SK-N-SH (cell line): Measurements from ENCODE around the gene CSTPP1. TPM values are rescaled to one million over a fixed set of nuclear protein-coding genes. Genes with fewer than 3 reads are reported as not detected.

Experiments used
- CTCF ChIA-PET: fragments of 300-600, 350-600 bp; formaldehyde crosslinking; extraction: SDS; loops from one replicate; lab custom pipeline; 2021; lab: Yijun Ruan, JAX
- POLR2A ChIA-PET: fragments of 350-600 bp; sonication (Branson Sonifier 250); formaldehyde crosslinking; extraction: SDS; loops from one replicate; lab custom pipeline; 2020; ENCODE audit warnings: antibody characterized with exemption, inconsistent platforms; lab: Yijun Ruan, JAX
- DNase-seq: peaks from one replicate; pipeline ENCODE4 v3.0.0; 2012
- H2AFZ ChIP-seq: fragments of 200-600 bp; sonication (generic); 2 replicates; pipeline ENCODE4 v1.8.1; 2016; ENCODE audit warnings: antibody characterized with exemption, mild to moderate bottlenecking, low read depth
- H3F3A ChIP-seq: fragments of 200-600 bp; sonication (generic); replicated peaks from 2 replicates; pipeline ENCODE3; 2016; ENCODE audit warnings: antibody characterized with exemption, mild to moderate bottlenecking; ENCODE audit not compliant: insufficient read depth
- H3K27ac ChIP-seq, 2 experiments: fragments of 200-500 bp in 1 of 2; fragments of 200-600 bp in 1 of 2; sonication (Bioruptor generic) in 1 of 2; sonication (generic), shearing (Covaris generic) in 1 of 2; 2 replicates each; pipeline versions ENCODE4 v1.5.1 to v1.6.1; 2014 to 2016; ENCODE audit warnings: low read depth in 2 of 2, inconsistent platforms in 1 of 2, low read length in 1 of 2, mild to moderate bottlenecking in 1 of 2, mixed read lengths in 1 of 2
- H3K27me3 ChIP-seq: fragments of 200-600 bp; sonication (generic), shearing (Covaris generic); 2 replicates; pipeline ENCODE4 v1.6.1; 2016; ENCODE audit warnings: mixed run types; ENCODE audit not compliant: insufficient read depth
- H3K36me3 ChIP-seq, 2 experiments: fragments of 200-500 bp in 1 of 2; fragments of 200-600 bp in 1 of 2; sonication (Bioruptor generic) in 1 of 2; sonication (generic) in 1 of 2; replicated peaks in 1 of 2; 2 replicates each; pipeline versions ENCODE3 to v1.5.1; 2014 to 2016; ENCODE audit warnings: low read length in 1 of 2, mild to moderate bottlenecking in 1 of 2; ENCODE audit not compliant: insufficient read depth in 2 of 2, control insufficient read depth in 1 of 2
- H3K4me1 ChIP-seq, 2 experiments: fragments of 200-500 bp in 1 of 2; fragments of 200-600 bp in 1 of 2; sonication (Bioruptor generic) in 1 of 2; sonication (generic), shearing (Covaris generic) in 1 of 2; 2 replicates each; pipeline versions ENCODE4 v1.5.1 to v1.6.1; 2014 to 2016; ENCODE audit warnings: low read depth in 1 of 2, low read length in 1 of 2, mixed run types in 1 of 2; ENCODE audit not compliant: insufficient read depth in 2 of 2, control insufficient read depth in 1 of 2
- H3K4me2 ChIP-seq: fragments of 200-600 bp; sonication (generic), shearing (Covaris generic); 2 replicates; pipeline ENCODE4 v1.6.1; 2017; ENCODE audit warnings: mixed run types
- H3K4me3 ChIP-seq, 2 experiments: fragments of 200-500 bp in 1 of 2; fragments of 200-600 bp in 1 of 2; sonication (Bioruptor generic) in 1 of 2; sonication (generic), shearing (Covaris generic) in 1 of 2; 2 replicates each; pipeline versions ENCODE4 v1.5.1 to v1.8.1; 2014 to 2016; ENCODE audit warnings: low read depth in 2 of 2, inconsistent platforms in 1 of 2, low read length in 1 of 2, mild to moderate bottlenecking in 1 of 2, mixed read lengths in 1 of 2, moderate library complexity in 1 of 2
- H3K79me2 ChIP-seq: fragments of 200-600 bp; sonication (generic); 2 replicates; pipeline ENCODE4 v1.8.1; 2017; ENCODE audit warnings: mild to moderate bottlenecking; ENCODE audit not compliant: insufficient read depth
- H3K9ac ChIP-seq: fragments of 200-600 bp; sonication (generic); 2 replicates; pipeline ENCODE4 v1.6.1; 2017; ENCODE audit warnings: mixed run types
- H3K9me2 ChIP-seq: fragments of 200-600 bp; sonication (generic); 2 replicates; pipeline ENCODE4 v1.6.1; 2017; ENCODE audit warnings: mixed run types
- H3K9me3 ChIP-seq: fragments of 200-600 bp; sonication (generic); 2 replicates; pipeline ENCODE4 v1.6.1; 2017; ENCODE audit warnings: mixed run types, mild to moderate bottlenecking, moderate library complexity
- H4K20me1 ChIP-seq: fragments of 200-600 bp; sonication (generic); 2 replicates; pipeline ENCODE4 v1.6.1; 2017; ENCODE audit warnings: mild to moderate bottlenecking, mixed run types; ENCODE audit not compliant: insufficient read depth
- CHD2 ChIP-seq: fragments of 150-350 bp; IDR thresholded peaks from 2 replicates; pipeline ENCODE4 v1.6.1; 2018; ENCODE audit warnings: low read length; ENCODE audit not compliant: partially characterized antibody
- CTCF ChIP-seq: fragments of 200-600 bp; sonication (generic); IDR thresholded peaks from 2 replicates; pipeline ENCODE4 v1.6.1; 2017; ENCODE audit warnings: antibody characterized with exemption, mild to moderate bottlenecking, moderate library complexity
- EP300 ChIP-seq, 2 experiments: IDR thresholded peaks; 2 replicates each; pipeline versions ENCODE4 v1.4.0 to v1.6.1; 2012; ENCODE audit warnings: borderline replicate concordance in 1 of 2, low read depth in 1 of 2, low read length in 1 of 2
- FOXJ3 ChIP-seq: sonication (generic); formaldehyde crosslinking; IDR thresholded peaks from 2 replicates; pipeline ENCODE4 v1.5.1; 2020; ENCODE audit warnings: mild to moderate bottlenecking, missing genetic modification reagents
- GABPA ChIP-seq: IDR thresholded peaks from 2 replicates; pipeline ENCODE4 v1.4.0; 2012; ENCODE audit warnings: low read depth, mild to moderate bottlenecking
- JUND ChIP-seq: IDR thresholded peaks from 2 replicates; pipeline ENCODE4 v1.4.0; 2012
- MAX ChIP-seq: IDR thresholded peaks from 2 replicates; pipeline ENCODE4 v1.4.0; 2012; ENCODE audit warnings: low read depth
- MXI1 ChIP-seq: IDR thresholded peaks from 2 replicates; pipeline ENCODE4 v1.6.1; 2012; ENCODE audit warnings: mild to moderate bottlenecking, low read depth, low read length, improper control_type of control experiment
- PBX3 ChIP-seq: IDR thresholded peaks from 2 replicates; pipeline ENCODE4; 2012
- RAD21 ChIP-seq: IDR thresholded peaks from 2 replicates; pipeline ENCODE4 v1.6.1; 2012; ENCODE audit warnings: mild to moderate bottlenecking, low read length
- RFX5 ChIP-seq: IDR thresholded peaks from 2 replicates; pipeline ENCODE4 v1.6.1; 2012; ENCODE audit warnings: mild to moderate bottlenecking, improper control_type of control experiment, low read length
- RXRA ChIP-seq: IDR thresholded peaks from 2 replicates; pipeline ENCODE4 v1.4.0; 2012; ENCODE audit warnings: low read depth, mild to moderate bottlenecking, borderline replicate concordance
- SMC3 ChIP-seq: IDR thresholded peaks from 2 replicates; pipeline ENCODE4 v1.6.1; 2012; ENCODE audit warnings: low read depth, low read length, improper control_type of control experiment
- TCF12 ChIP-seq: IDR thresholded peaks from 2 replicates; pipeline ENCODE4 v1.4.0; 2012
- USF1 ChIP-seq: IDR thresholded peaks from 2 replicates; pipeline ENCODE4 v1.4.0; 2012; ENCODE audit warnings: low read depth, borderline replicate concordance
- USF2 ChIP-seq: fragments of 150-350 bp; IDR thresholded peaks from 2 replicates; pipeline ENCODE4 v1.6.1; 2017; ENCODE audit warnings: antibody characterized with exemption, low read length, low read depth, borderline replicate concordance
- ZBTB33 ChIP-seq: IDR thresholded peaks from 2 replicates; pipeline ENCODE4 v1.4.0; 2012; ENCODE audit warnings: low read depth, borderline replicate concordance
- WGBS: methylation state at CpG from one replicate; pipeline ENCODE4 v1.1.6; 2017; ENCODE audit warnings: low lambda C conversion rate; 5-methylcytosine and 5-hydroxymethylcytosine counted together
- polyA plus RNA-seq, 3 experiments: library from polyadenylated mRNA; depleted of rRNA; stranded (reverse); fragments of >200 nt; gene quantifications; 2 replicates each; pipeline ENCODE4 v1.2.3, GENCODE V29; 2012

CSTPP1 gene
- polyA plus RNA-seq, 1 of the 3 experiments (the other 2 are of a cell fraction), result 85.7 TPM

- Histone ChIP-seq H4K20me1 (no peaks in the 10 kb centered on the region), H3F3A (peaks cover 4% of the 10 kb centered on the region), H3K4me3 (no peak overlapping the region), H3K9me2 (no peaks in the 10 kb centered on the region), H3K27ac (peak overlapping the region; percentile 5 to 48; a peak in 3 of 4 replicates), H3K4me2 (no peak overlapping the region), H3K4me1 (peaks cover 6 to 16% of the 10 kb centered on the region in 2 experiments; a peak in 3 of 4 replicates), H3K79me2 (peaks cover under 1% of the 10 kb centered on the region; the same call in 1 of the 2 replicates), H3K9me3 (no peaks in the 10 kb centered on the region), H3K36me3 (no peaks in the 10 kb centered on the region), H3K9ac (no peak overlapping the region), H2AFZ (no peak overlapping the region), H3K27me3 (no peaks in the 10 kb centered on the region)
- DNase-seq, result no peak
- TF ChIP-seq RAD21, result no peak
- no peak for TF ChIP-seq RXRA
- TF ChIP-seq SMC3, result no peak
- no peak for TF ChIP-seq MAX
- no peak for TF ChIP-seq RFX5
- TF ChIP-seq CTCF, result no peak
- TF ChIP-seq FOXJ3 (CRISPR knock-in tag), result no peak
- no peak for TF ChIP-seq EP300 (IDR thresholded peaks at IDR 0.05; ENCODE audit: borderline replicate concordance in 1 of 2, low read depth in 1 of 2, low read length in 1 of 2)
- TF ChIP-seq PBX3, result no peak
- TF ChIP-seq CHD2, result no peak
- TF ChIP-seq USF1, result no peak
- no peak for TF ChIP-seq USF2
- TF ChIP-seq JUND, result no peak
- no peak for TF ChIP-seq ZBTB33
- no peak for TF ChIP-seq MXI1
- TF ChIP-seq GABPA, result no peak
- TF ChIP-seq TCF12, result no peak
- ChIA-PET POLR2A (no interaction called here), CTCF (interaction anchor here (0.9 to 1.5 kb wide), 3 partner anchors 10 to 175 kb away, joined by 3 read pairs; no protein-coding TSS in a partner anchor)
- 64% methylated on average over 3 of the region's 3 CpGs for WGBS
Measured at GRCh38 chr11:47109727-47110246, 173.2 kb downstream of the CSTPP1 start.
